H9 (cell line): ENCODE results near the gene CADPS. TPM values are rescaled to one million over a fixed set of nuclear protein-coding genes. Genes with fewer than 3 reads are reported as not detected.

Experiments
- DNase-seq: peaks from one replicate; pipeline ENCODE4 v3.0.0-alpha.2; 2017
- H2AFZ ChIP-seq: one replicate; pipeline ENCODE4 v1.6.1; 2013; ENCODE audit warnings: mild to moderate bottlenecking, low read length, control low read depth, moderate library complexity
- H2AK5ac ChIP-seq: 2 replicates; pipeline ENCODE4 v1.6.1; 2013; ENCODE audit warnings: low read length, control low read depth, mixed read lengths; ENCODE audit not compliant: insufficient read length
- H2BK120ac ChIP-seq: one replicate; pipeline ENCODE4 v1.6.1; 2013; ENCODE audit warnings: low read depth, mild to moderate bottlenecking, low read length, control low read depth, inconsistent platforms; ENCODE audit not compliant: poor library complexity, severe bottlenecking
- H2BK12ac ChIP-seq: 2 replicates; pipeline ENCODE4 v1.6.1; 2013; ENCODE audit warnings: low read length, control low read depth, mixed read lengths, low read depth; ENCODE audit not compliant: insufficient read length
- H2BK15ac ChIP-seq: 2 replicates; pipeline ENCODE4 v1.6.1; 2013; ENCODE audit warnings: low read depth, low read length, control low read depth
- H2BK20ac ChIP-seq: one replicate; pipeline ENCODE4 v1.6.1; 2013; ENCODE audit warnings: low read depth, mild to moderate bottlenecking, low read length, control low read depth, inconsistent platforms; ENCODE audit not compliant: poor library complexity, severe bottlenecking
- H2BK5ac ChIP-seq: 2 replicates; pipeline ENCODE4 v1.6.1; 2013; ENCODE audit warnings: low read length, control low read depth, mixed read lengths; ENCODE audit not compliant: insufficient read length
- H3K14ac ChIP-seq: 2 replicates; pipeline ENCODE4 v1.6.1; 2013; ENCODE audit warnings: low read length, control low read depth; ENCODE audit not compliant: insufficient read depth
- H3K18ac ChIP-seq: 2 replicates; pipeline ENCODE4 v1.6.1; 2013; ENCODE audit warnings: low read depth, mild to moderate bottlenecking, mixed read lengths, low read length, control low read depth; ENCODE audit not compliant: insufficient read length
- H3K23ac ChIP-seq: 2 replicates; pipeline ENCODE4 v1.6.1; 2013; ENCODE audit warnings: low read length, control low read depth, mixed read lengths, low read depth; ENCODE audit not compliant: insufficient read length
- H3K23me2 ChIP-seq: 2 replicates; pipeline ENCODE4 v1.6.1; 2013; ENCODE audit warnings: low read depth, mild to moderate bottlenecking, mixed read lengths, low read length, control low read depth; ENCODE audit not compliant: insufficient read length, poor library complexity, severe bottlenecking
- H3K27ac ChIP-seq: 2 replicates; pipeline ENCODE4 v1.5.1; 2013; ENCODE audit warnings: low read length, control low read depth, mixed read lengths, low read depth; ENCODE audit not compliant: insufficient read length
- H3K27me3 ChIP-seq: 2 replicates; pipeline ENCODE4 v1.6.1; 2013; ENCODE audit warnings: low read length, control low read depth, inconsistent platforms; ENCODE audit not compliant: insufficient read depth
- H3K4ac ChIP-seq: 2 replicates; pipeline ENCODE4 v1.6.1; 2013; ENCODE audit warnings: low read depth, mild to moderate bottlenecking, control low read depth, inconsistent platforms, low read length, moderate library complexity
- H3K4me1 ChIP-seq: 2 replicates; pipeline ENCODE4 v1.6.1; 2013; ENCODE audit warnings: low read length, control low read depth, inconsistent platforms; ENCODE audit not compliant: insufficient read depth
- H3K4me2 ChIP-seq: 2 replicates; pipeline ENCODE4 v1.6.1; 2013; ENCODE audit warnings: low read length, control low read depth, mixed read lengths; ENCODE audit not compliant: insufficient read length, insufficient read depth
- H3K56ac ChIP-seq: 2 replicates; pipeline ENCODE4 v1.6.1; 2013; ENCODE audit warnings: low read depth, mild to moderate bottlenecking, mixed read lengths, low read length, control low read depth; ENCODE audit not compliant: insufficient read length
- H3K79me1 ChIP-seq: 2 replicates; pipeline ENCODE4 v1.6.1; 2013; ENCODE audit warnings: low read depth, mild to moderate bottlenecking, moderate library complexity, low read length, control low read depth, inconsistent platforms; ENCODE audit not compliant: insufficient read depth, poor library complexity, severe bottlenecking
- H3K79me2 ChIP-seq: 2 replicates; pipeline ENCODE4 v1.6.1; 2013; ENCODE audit warnings: low read length, control low read depth, inconsistent platforms; ENCODE audit not compliant: insufficient read depth
- H3K9ac ChIP-seq: 2 replicates; pipeline ENCODE4 v1.6.1; 2013; ENCODE audit warnings: low read length, control low read depth, mixed read lengths; ENCODE audit not compliant: insufficient read length; ENCODE audit errors: extremely low read depth
- H3K9me3 ChIP-seq: one replicate; pipeline ENCODE4 v1.6.1; 2013; ENCODE audit warnings: low read depth, low read length, inconsistent platforms; ENCODE audit not compliant: control insufficient read depth
- H3T11ph ChIP-seq: one replicate; pipeline ENCODE4 v1.6.1; 2013; ENCODE audit warnings: mild to moderate bottlenecking, low read length, control low read depth, inconsistent platforms
- H4K20me1 ChIP-seq: one replicate; pipeline ENCODE4 v1.6.1; 2013; ENCODE audit not compliant: control insufficient read depth, insufficient read length, insufficient read depth
- H4K5ac ChIP-seq: 2 replicates; pipeline ENCODE4 v1.6.1; 2013; ENCODE audit warnings: low read depth, mild to moderate bottlenecking, mixed read lengths, low read length, control low read depth; ENCODE audit not compliant: insufficient read length
- H4K8ac ChIP-seq: replicated peaks from 2 replicates; pipeline ENCODE4 v1.6.1; 2013; ENCODE audit warnings: low read length, control low read depth, mixed read lengths, low read depth; ENCODE audit not compliant: insufficient read length
- H4K91ac ChIP-seq: 2 replicates; pipeline ENCODE4 v1.6.1; 2013; ENCODE audit warnings: low read depth, mild to moderate bottlenecking, moderate library complexity, mixed read lengths, low read length, control low read depth; ENCODE audit not compliant: insufficient read length
- H3K27ac Mint-ChIP-seq, 3 experiments: 2 replicates in 2 of 3; 3 replicates in 1 of 3; pipeline ENCODE4 v1.8.0; 2020 to 2021; ENCODE audit warnings: mixed read lengths in 3 of 3, mild to moderate bottlenecking in 1 of 3, moderate library complexity in 1 of 3
- H3K27me3 Mint-ChIP-seq: 2 replicates; pipeline ENCODE4 v1.8.0; 2021; ENCODE audit warnings: low read depth, mild to moderate bottlenecking, moderate library complexity, mixed read lengths
- H3K36me3 Mint-ChIP-seq, 3 experiments: 2 replicates in 2 of 3; 3 replicates in 1 of 3; pipeline ENCODE4 v1.8.0; 2020 to 2021; ENCODE audit warnings: low read depth in 3 of 3, mixed read lengths in 3 of 3; ENCODE audit not compliant: insufficient read depth in 1 of 3
- H3K4me1 Mint-ChIP-seq, 2 experiments: 2 replicates each; pipeline ENCODE4 v1.8.0; 2020; ENCODE audit warnings: mixed read lengths in 2 of 2
- H3K4me3 Mint-ChIP-seq, 2 experiments: 2 replicates in 1 of 2; 3 replicates in 1 of 2; pipeline ENCODE4 v1.8.0; 2020 to 2021; ENCODE audit warnings: mild to moderate bottlenecking in 2 of 2, mixed read lengths in 2 of 2, moderate library complexity in 1 of 2
- H3K9me3 Mint-ChIP-seq, 2 experiments: 2 replicates in 1 of 2; 3 replicates in 1 of 2; pipeline ENCODE4 v1.8.0; 2020; ENCODE audit warnings: mild to moderate bottlenecking in 2 of 2, mixed read lengths in 2 of 2, moderate library complexity in 1 of 2
- CTCF ChIP-seq: fragments of 200-600 bp; sonication (generic); conservative IDR thresholded peaks from 3 replicates; pipeline ENCODE4 v1.8.0; 2021; ENCODE audit warnings: antibody characterized with exemption, mild to moderate bottlenecking
- WGBS: extraction: QIAGEN DNeasy Blood & Tissue Kit; methylation state at CpG from one replicate; pipeline ENCODE4 v1.1.7; 2013; ENCODE audit warnings: missing lambda C conversion rate, low lambda C conversion rate, mixed read lengths; ENCODE audit not compliant: insufficient read length; ENCODE audit errors: extremely low coverage; 5-methylcytosine and 5-hydroxymethylcytosine counted together
- total RNA-seq: library from RNA; stranded (reverse); gene quantifications from 2 replicates; pipeline ENCODE4 v1.2.1, GENCODE V29; 2021

CADPS gene
- total RNA-seq, 1 experiment from 2014 or later: 6.6 TPM

- H3K4ac ChIP-seq: no peak overlapping the region
- no peak overlapping the region for H3K56ac ChIP-seq
- no peaks in the 10 kb centered on the region for H4K20me1 ChIP-seq
- H3K4me1 Mint-ChIP-seq: peaks cover 21 to 28% of the 10 kb centered on the region in 2 experiments
- peak overlapping the region; percentile 46 for H3K9ac ChIP-seq
- no peak overlapping the region for H2AK5ac ChIP-seq
- no peak for DNase-seq
- no peak overlapping the region for H3K14ac ChIP-seq
- H3T11ph ChIP-seq: no peak overlapping the region
- H3K27me3 ChIP-seq: no peaks in the 10 kb centered on the region
- H3K4me3 Mint-ChIP-seq: peak overlapping the region; percentile 82 to 94
- no peak overlapping the region for H2AFZ ChIP-seq
- WGBS: no CpG with 5 or more reads among the region's 18 CpGs
- no peak overlapping the region for H2BK5ac ChIP-seq
- H2BK12ac ChIP-seq: no peak overlapping the region
- H3K18ac ChIP-seq: no peak overlapping the region
- H3K27ac Mint-ChIP-seq: no peak overlapping the region
- no peak for TF ChIP-seq CTCF
- H3K27ac ChIP-seq: no peak overlapping the region
- peaks cover 3% of the 10 kb centered on the region for H3K4me1 ChIP-seq
- no peaks in the 10 kb centered on the region for H3K36me3 Mint-ChIP-seq
- H4K8ac ChIP-seq: no peak overlapping the region
- no peaks in the 10 kb centered on the region for H3K79me1 ChIP-seq
- no peak overlapping the region for H2BK120ac ChIP-seq
- no peak overlapping the region for H3K23ac ChIP-seq
- no peak overlapping the region for H4K91ac ChIP-seq
- no peak overlapping the region for H4K5ac ChIP-seq
- H3K9me3 Mint-ChIP-seq: peaks cover 0 to 1% of the 10 kb centered on the region in 2 experiments; a peak in 1 of 5 replicates
- peaks cover 2% of the 10 kb centered on the region for H3K27me3 Mint-ChIP-seq
- no peak overlapping the region for H2BK15ac ChIP-seq
- H3K79me2 ChIP-seq: no peaks in the 10 kb centered on the region
- peaks cover 12% of the 10 kb centered on the region for H3K23me2 ChIP-seq
- no peak overlapping the region for H2BK20ac ChIP-seq
- H3K4me2 ChIP-seq: peak overlapping the region; percentile 51
- no peaks in the 10 kb centered on the region for H3K9me3 ChIP-seq
These were observed 364 bp upstream of the CADPS start for GRCh38 chr3:62875558-62876002.
